PC-3 (cell line): ENCODE results near the gene SUGP1. TPM values are rescaled to one million over a fixed set of nuclear protein-coding genes. Genes with fewer than 3 reads are reported as not detected.

Source experiments
- ATAC-seq: fragments of 200-7000 bp; cut with Tn5 transposase; 2 replicates; pipeline ENCODE4 v1.9.1; 2020; ENCODE audit warnings: mild to moderate bottlenecking, moderate library complexity
- BruUV-seq: library from RNA; stranded (reverse); fragments of 400-500 nt; replicated peaks from 2 replicates; lab custom pipeline; 2021; lab: Mats Ljungman, UMichigan
- CTCF ChIA-PET: fragments of 300-600 bp; sonication (Branson Sonifier 250); formaldehyde crosslinking; loops from one replicate; lab custom pipeline; 2022; ENCODE audit warnings: antibody characterized with exemption; lab: Charles Lee
- POLR2A ChIA-PET: fragments of 300-600 bp; sonication (Branson Sonifier 250); formaldehyde crosslinking; loops from one replicate; lab custom pipeline; 2022; ENCODE audit warnings: antibody characterized with exemption; ENCODE audit not compliant: unreplicated experiment; lab: Charles Lee
- DNase-seq: peaks from one replicate; pipeline ENCODE4 v3.0.0-alpha.2; 2015
- H2AFZ ChIP-seq: fragments of 300-600 bp; sonication (generic); 2 replicates; pipeline ENCODE4 v1.6.0; 2016; ENCODE audit warnings: antibody characterized with exemption, low read length
- H3F3A ChIP-seq: fragments of 300-600 bp; sonication (generic); one replicate; pipeline ENCODE4 v1.6.0; 2017; ENCODE audit warnings: antibody characterized with exemption, low read length, control low read depth, mild to moderate bottlenecking; ENCODE audit not compliant: unreplicated experiment
- H3K27ac ChIP-seq: fragments of 300-600 bp; sonication (generic); 2 replicates; pipeline ENCODE4 v1.5.1; 2016; ENCODE audit warnings: mild to moderate bottlenecking, low read length
- H3K27me3 ChIP-seq: fragments of 300-600 bp; sonication (generic); 2 replicates; pipeline ENCODE4 v1.6.1; 2016; ENCODE audit warnings: low read length, mixed read lengths
- H3K36me3 ChIP-seq: fragments of 300-600 bp; sonication (generic); 2 replicates; pipeline ENCODE4 v1.6.1; 2016; ENCODE audit warnings: low read depth, mixed run types, low read length, mixed read lengths
- H3K4me1 ChIP-seq: fragments of 300-600 bp; sonication (generic); 2 replicates; pipeline ENCODE4 v1.5.1; 2016; ENCODE audit warnings: low read length; ENCODE audit not compliant: insufficient read depth
- H3K4me2 ChIP-seq: fragments of 300-600 bp; sonication (generic); 2 replicates; pipeline ENCODE4 v1.6.0; 2016; ENCODE audit warnings: low read length
- H3K4me3 ChIP-seq: fragments of 300-600 bp; sonication (generic); 2 replicates; pipeline ENCODE4 v1.5.1; 2016; ENCODE audit warnings: mild to moderate bottlenecking, low read length, mixed read lengths
- H3K79me2 ChIP-seq: fragments of 300-600 bp; sonication (generic); 2 replicates; pipeline ENCODE4 v1.6.1; 2017; ENCODE audit warnings: low read length, mixed read lengths
- H3K9ac ChIP-seq: fragments of 300-600 bp; sonication (generic); 2 replicates; pipeline ENCODE4 v1.6.0; 2016; ENCODE audit warnings: mild to moderate bottlenecking, low read length
- H3K9me2 ChIP-seq: fragments of 300-600 bp; sonication (generic); replicated peaks from 2 replicates; pipeline ENCODE4 v1.6.1; 2016; ENCODE audit warnings: mixed run types, low read length, mixed read lengths
- H3K9me3 ChIP-seq: fragments of 300-600 bp; sonication (generic); 2 replicates; pipeline ENCODE4 v1.6.1; 2016; ENCODE audit warnings: low read length, mixed read lengths
- H4K20me1 ChIP-seq: fragments of 300-600 bp; sonication (generic); 2 replicates; pipeline ENCODE4 v1.6.1; 2016; ENCODE audit warnings: low read length, mixed read lengths
- CTCF ChIP-seq: fragments of 300-600 bp; sonication (generic); conservative IDR thresholded peaks from 2 replicates; pipeline ENCODE4 v1.5.1; 2017; ENCODE audit warnings: antibody characterized with exemption, low read depth, mild to moderate bottlenecking, low read length
- EZH2 ChIP-seq: fragments of 300-600 bp; sonication (generic); IDR thresholded peaks from one replicate; pipeline ENCODE4 v1.6.1; 2017; ENCODE audit warnings: antibody characterized with exemption, mild to moderate bottlenecking, low read length; ENCODE audit not compliant: unreplicated experiment
- EZH2phosphoT487 ChIP-seq: fragments of 300-600 bp; sonication (generic); IDR thresholded peaks from 2 replicates; pipeline ENCODE4 v1.6.1; 2018; ENCODE audit warnings: mild to moderate bottlenecking, antibody characterized with exemption, low read length, borderline replicate concordance
- intact Hi-C: fragments of 100-400 bp; cut with micrococcal nuclease; formaldehyde crosslinking; loops from 2 replicates; pipeline ENCODE4 v1.9.0; 2023
- total RNA-seq: library from RNA; depleted of rRNA; stranded (reverse); fragments of >200 nt; gene quantifications from 2 replicates; pipeline ENCODE4 v1.2.3, GENCODE V29; 2014

Gene SUGP1
- total RNA-seq, 1 experiment from 2014 or later = 42.1 TPM

DNA sequence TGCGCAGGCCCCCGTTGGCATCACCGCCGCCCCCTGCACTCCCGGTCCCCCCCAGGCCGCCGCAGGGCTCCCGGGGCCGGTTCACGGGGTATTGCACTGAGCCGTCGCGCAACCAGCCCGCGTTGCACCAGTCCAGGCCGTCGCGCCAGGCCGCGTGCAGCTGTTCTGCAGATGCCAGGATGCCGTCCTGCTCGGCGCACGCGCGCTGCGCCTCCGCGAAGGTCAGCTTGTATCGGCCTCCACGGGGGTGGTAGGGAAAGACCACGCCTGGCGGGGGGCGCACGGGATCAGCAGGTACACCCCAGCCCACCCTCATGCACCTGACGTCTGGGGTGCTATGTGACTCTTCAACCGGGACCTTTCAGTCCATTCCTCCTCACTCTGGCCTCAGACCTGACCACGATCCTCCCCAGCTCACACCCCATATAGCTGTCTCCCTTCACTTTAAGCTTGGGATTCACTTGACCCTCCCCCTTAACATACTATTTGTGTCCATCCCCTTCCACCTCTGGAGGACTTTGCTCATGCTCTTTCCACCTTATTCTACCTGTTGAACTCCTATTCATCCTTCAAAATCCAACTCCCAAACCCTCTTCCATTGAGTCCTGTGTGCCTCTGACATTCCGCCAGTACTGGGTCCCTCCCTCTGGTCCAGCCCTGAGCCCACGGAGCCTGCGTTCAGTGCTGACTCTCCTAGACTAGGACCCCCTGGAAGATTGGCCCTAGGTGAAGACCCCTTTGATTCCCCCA lies 61.5 kb downstream of the SUGP1 start:
- no TSS peak for BruUV-seq

GRCh38 chr19:19257836-19258588 lies 62.3 kb downstream of the SUGP1 start:
- DNase-seq (no peak), ATAC-seq (no peak)
- TF ChIP-seq CTCF = no peak
- TF ChIP-seq EZH2 = no peak
- no peak for TF ChIP-seq EZH2phosphoT487
- H4K20me1 ChIP-seq = no peaks in the 10 kb centered on the region
- H2AFZ ChIP-seq = no peak overlapping the region
- H3K4me3 ChIP-seq = no peak overlapping the region
- intact Hi-C loops = no loop called here
- H3K36me3 ChIP-seq = no peaks in the 10 kb centered on the region
- no peaks in the 10 kb centered on the region for H3K79me2 ChIP-seq
- ChIA-PET CTCF (no interaction called here), POLR2A (no interaction called here)
- no peak overlapping the region for H3K27ac ChIP-seq
- no peak overlapping the region for H3K9ac ChIP-seq
- no peaks in the 10 kb centered on the region for H3F3A ChIP-seq
- H3K4me1 ChIP-seq = no peaks in the 10 kb centered on the region
- H3K4me2 ChIP-seq = no peak overlapping the region
- no TSS peak for BruUV-seq
- H3K27me3 ChIP-seq = peaks cover 22% of the 10 kb centered on the region
- no peaks in the 10 kb centered on the region for H3K9me3 ChIP-seq
- no peaks in the 10 kb centered on the region for H3K9me2 ChIP-seq

More for the DNA sequence above, 61.5 kb downstream of the SUGP1 start:
- Histone ChIP-seq H3K79me2 (no peaks in the 10 kb centered on the region), H3K9me2 (no peaks in the 10 kb centered on the region), H3K27me3 (peaks cover 22% of the 10 kb centered on the region), H3F3A (no peaks in the 10 kb centered on the region), H3K4me3 (no peak overlapping the region), H3K9me3 (no peaks in the 10 kb centered on the region), H4K20me1 (no peaks in the 10 kb centered on the region), H3K4me1 (no peaks in the 10 kb centered on the region), H3K27ac (no peak overlapping the region), H3K4me2 (no peak overlapping the region), H3K36me3 (no peaks in the 10 kb centered on the region), H3K9ac (no peak overlapping the region), H2AFZ (no peak overlapping the region)
- ATAC-seq (no peak), DNase-seq (no peak)
- no peak for TF ChIP-seq CTCF
- no peak for TF ChIP-seq EZH2phosphoT487
- no peak for TF ChIP-seq EZH2
- ChIA-PET CTCF (no interaction called here), POLR2A (no interaction called here)
- intact Hi-C loops = no loop called here

GRCh38 chr19:19257137-19257536 lies 63.2 kb downstream of the SUGP1 start:
- intact Hi-C loops = no loop called here

More at GRCh38 chr19:19257137-19257536, 63.2 kb downstream of the SUGP1 start:
- H3K9me3 ChIP-seq = no peaks in the 10 kb centered on the region
- no peaks in the 10 kb centered on the region for H3K9me2 ChIP-seq
- no peaks in the 10 kb centered on the region for H4K20me1 ChIP-seq
- H3F3A ChIP-seq = no peaks in the 10 kb centered on the region
- H3K27ac ChIP-seq = no peak overlapping the region
- H3K79me2 ChIP-seq = no peaks in the 10 kb centered on the region
- DNase-seq (no peak), ATAC-seq (no peak; the same call in 1 of the 2 replicates)
- no peaks in the 10 kb centered on the region for H3K36me3 ChIP-seq
- H2AFZ ChIP-seq = no peak overlapping the region
- POLR2A ChIA-PET = no interaction called here
- no TSS peak for BruUV-seq
- CTCF ChIA-PET = no interaction called here
- H3K9ac ChIP-seq = no peak overlapping the region
- peaks cover 13% of the 10 kb centered on the region for H3K27me3 ChIP-seq
- no peak overlapping the region for H3K4me3 ChIP-seq
- no peak overlapping the region for H3K4me2 ChIP-seq
- H3K4me1 ChIP-seq = no peaks in the 10 kb centered on the region
- TF ChIP-seq CTCF (no peak), EZH2phosphoT487 (no peak), EZH2 (no peak)
